HEK293 (cell line): ENCODE results near the gene MLXIPL.

Experiments
- CTCF ChIA-PET: fragments of 350-600 bp; formaldehyde crosslinking; extraction: SDS; loops from one replicate; lab custom pipeline; 2021; ENCODE audit warnings: antibody characterized with exemption; lab: Yijun Ruan, JAX
- POLR2A ChIA-PET: fragments of 300-600 bp; formaldehyde crosslinking; extraction: SDS; loops from one replicate; lab custom pipeline; 2020; ENCODE audit warnings: antibody characterized with exemption, inconsistent platforms; lab: Yijun Ruan, JAX
- H3K27ac ChIP-seq: fragments of 200-500 bp; sonication (Bioruptor generic); 2 replicates; pipeline ENCODE4 v1.5.1; 2014; ENCODE audit warnings: low read depth, low read length, control low read depth, inconsistent platforms; ENCODE audit errors: extremely low read depth
- H3K36me3 ChIP-seq, 2 experiments: fragments of 200-500 bp in 1 of 2; sonication (Bioruptor generic) in 1 of 2; 1 replicate in 1 of 2; 2 replicates in 1 of 2; pipeline ENCODE4 v1.5.1; 2014 to 2017; ENCODE audit warnings: inconsistent platforms in 2 of 2, low read length in 2 of 2; ENCODE audit not compliant: control insufficient read depth in 2 of 2, insufficient read depth in 1 of 2
- H3K4me1 ChIP-seq: fragments of 200-500 bp; sonication (Bioruptor generic); 2 replicates; pipeline ENCODE4 v1.5.1; 2014; ENCODE audit warnings: mild to moderate bottlenecking, low read length, inconsistent platforms; ENCODE audit not compliant: control insufficient read depth, insufficient read depth
- H3K4me3 ChIP-seq: 2 replicates; pipeline ENCODE4 v1.5.1; 2011; ENCODE audit warnings: low read depth, mild to moderate bottlenecking, control low read depth, low read length, moderate library complexity
- H3K9me3 ChIP-seq: fragments of 200-500 bp; sonication (Bioruptor generic); 2 replicates; pipeline ENCODE4 v1.5.1; 2014; ENCODE audit warnings: low read depth, low read length, inconsistent platforms; ENCODE audit not compliant: control insufficient read depth, insufficient read depth
- GLIS1 ChIP-seq: fragments of 450-650 bp; formaldehyde crosslinking; IDR thresholded peaks from 2 replicates; pipeline ENCODE4 v1.5.1; 2016; ENCODE audit warnings: missing biosample characterization, missing genetic modification characterization
- ZBTB1 ChIP-seq: fragments of 450-650 bp; formaldehyde crosslinking; IDR thresholded peaks from 2 replicates; pipeline ENCODE4 v1.5.1; 2016; ENCODE audit warnings: missing biosample characterization, missing genetic modification characterization
- ZBTB21 ChIP-seq: fragments of 450-650 bp; formaldehyde crosslinking; IDR thresholded peaks from 2 replicates; pipeline ENCODE4 v1.5.1; 2017; ENCODE audit warnings: missing biosample characterization, missing genetic modification characterization
- ZBTB8A ChIP-seq: fragments of 450-650 bp; formaldehyde crosslinking; IDR thresholded peaks from 2 replicates; pipeline ENCODE4 v1.5.1; 2016; ENCODE audit warnings: missing biosample characterization, missing genetic modification characterization
- ZNF169 ChIP-seq: fragments of 450-650 bp; formaldehyde crosslinking; IDR thresholded peaks from 2 replicates; pipeline ENCODE4 v1.5.1; 2016; ENCODE audit warnings: missing biosample characterization, missing genetic modification characterization
- ZNF184 ChIP-seq: fragments of 450-650 bp; IDR thresholded peaks from 2 replicates; pipeline ENCODE4 v1.5.1; 2018; ENCODE audit warnings: missing biosample characterization, mild to moderate bottlenecking, missing genetic modification characterization
- ZNF239 ChIP-seq: fragments of 450-650 bp; formaldehyde crosslinking; IDR thresholded peaks from 2 replicates; pipeline ENCODE4 v1.5.1; 2016; ENCODE audit warnings: missing biosample characterization, missing genetic modification characterization
- ZNF626 ChIP-seq: fragments of 450-650 bp; sonication (Bioruptor Pico); formaldehyde crosslinking; IDR thresholded peaks from 2 replicates; pipeline ENCODE4 v1.5.1; 2018; ENCODE audit warnings: missing biosample characterization, missing genetic modification characterization, inconsistent platforms
- ZSCAN4 ChIP-seq: fragments of 450-650 bp; formaldehyde crosslinking; IDR thresholded peaks from 2 replicates; pipeline ENCODE4 v1.5.1; 2017; ENCODE audit warnings: missing biosample characterization, missing genetic modification characterization
- TF ChIP-seq, protein P1 (sequence below): fragments of 450-650 bp; formaldehyde crosslinking; IDR thresholded peaks from 2 replicates; pipeline ENCODE4 v1.5.1; 2016; ENCODE audit warnings: missing biosample characterization, missing genetic modification characterization, borderline replicate concordance
- TF ChIP-seq, protein P2 (sequence below): fragments of 450-650 bp; formaldehyde crosslinking; IDR thresholded peaks from 2 replicates; pipeline ENCODE4 v1.5.1; 2016; ENCODE audit warnings: missing biosample characterization, missing genetic modification characterization
- TF ChIP-seq, protein P3 (sequence below): fragments of 450-650 bp; formaldehyde crosslinking; IDR thresholded peaks from 2 replicates; pipeline ENCODE4 v1.5.1; 2016; ENCODE audit warnings: missing biosample characterization, missing genetic modification characterization

MLXIPL gene

DNA sequence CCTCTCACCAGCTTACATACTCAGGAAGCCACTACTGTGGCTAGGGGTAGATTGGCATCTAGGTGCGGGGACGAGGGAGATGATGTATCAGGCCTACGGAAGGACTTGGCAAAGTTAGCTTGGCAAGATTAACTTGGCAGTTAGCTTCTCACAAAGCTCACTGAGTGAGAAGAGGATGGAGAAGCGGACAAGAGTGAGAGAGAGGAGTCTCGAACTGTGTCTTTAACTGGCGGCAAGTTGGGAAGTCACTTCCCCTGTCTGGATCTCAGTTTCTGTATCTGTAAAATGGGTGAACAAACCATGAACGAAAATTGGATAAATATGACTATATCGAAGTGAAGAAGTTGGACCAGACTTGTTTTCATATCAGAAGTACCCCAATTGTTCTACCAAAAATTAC, 9.5 kb upstream of the MLXIPL start:
- ChIA-PET CTCF (interaction anchor here (0.6 kb wide), 1 partner anchor 27 kb away, joined by 3 read pairs; no protein-coding TSS in a partner anchor), POLR2A (no interaction called here)
- H3K4me1 ChIP-seq, result 0 out of 2 replicates have a peak, but pooled peaks cover 2% of the 10 kb centered on the region
- no peaks in the 10 kb centered on the region for H3K36me3 ChIP-seq
- TF ChIP-seq ZNF626, result no peak
- TF ChIP-seq, protein P1, sequence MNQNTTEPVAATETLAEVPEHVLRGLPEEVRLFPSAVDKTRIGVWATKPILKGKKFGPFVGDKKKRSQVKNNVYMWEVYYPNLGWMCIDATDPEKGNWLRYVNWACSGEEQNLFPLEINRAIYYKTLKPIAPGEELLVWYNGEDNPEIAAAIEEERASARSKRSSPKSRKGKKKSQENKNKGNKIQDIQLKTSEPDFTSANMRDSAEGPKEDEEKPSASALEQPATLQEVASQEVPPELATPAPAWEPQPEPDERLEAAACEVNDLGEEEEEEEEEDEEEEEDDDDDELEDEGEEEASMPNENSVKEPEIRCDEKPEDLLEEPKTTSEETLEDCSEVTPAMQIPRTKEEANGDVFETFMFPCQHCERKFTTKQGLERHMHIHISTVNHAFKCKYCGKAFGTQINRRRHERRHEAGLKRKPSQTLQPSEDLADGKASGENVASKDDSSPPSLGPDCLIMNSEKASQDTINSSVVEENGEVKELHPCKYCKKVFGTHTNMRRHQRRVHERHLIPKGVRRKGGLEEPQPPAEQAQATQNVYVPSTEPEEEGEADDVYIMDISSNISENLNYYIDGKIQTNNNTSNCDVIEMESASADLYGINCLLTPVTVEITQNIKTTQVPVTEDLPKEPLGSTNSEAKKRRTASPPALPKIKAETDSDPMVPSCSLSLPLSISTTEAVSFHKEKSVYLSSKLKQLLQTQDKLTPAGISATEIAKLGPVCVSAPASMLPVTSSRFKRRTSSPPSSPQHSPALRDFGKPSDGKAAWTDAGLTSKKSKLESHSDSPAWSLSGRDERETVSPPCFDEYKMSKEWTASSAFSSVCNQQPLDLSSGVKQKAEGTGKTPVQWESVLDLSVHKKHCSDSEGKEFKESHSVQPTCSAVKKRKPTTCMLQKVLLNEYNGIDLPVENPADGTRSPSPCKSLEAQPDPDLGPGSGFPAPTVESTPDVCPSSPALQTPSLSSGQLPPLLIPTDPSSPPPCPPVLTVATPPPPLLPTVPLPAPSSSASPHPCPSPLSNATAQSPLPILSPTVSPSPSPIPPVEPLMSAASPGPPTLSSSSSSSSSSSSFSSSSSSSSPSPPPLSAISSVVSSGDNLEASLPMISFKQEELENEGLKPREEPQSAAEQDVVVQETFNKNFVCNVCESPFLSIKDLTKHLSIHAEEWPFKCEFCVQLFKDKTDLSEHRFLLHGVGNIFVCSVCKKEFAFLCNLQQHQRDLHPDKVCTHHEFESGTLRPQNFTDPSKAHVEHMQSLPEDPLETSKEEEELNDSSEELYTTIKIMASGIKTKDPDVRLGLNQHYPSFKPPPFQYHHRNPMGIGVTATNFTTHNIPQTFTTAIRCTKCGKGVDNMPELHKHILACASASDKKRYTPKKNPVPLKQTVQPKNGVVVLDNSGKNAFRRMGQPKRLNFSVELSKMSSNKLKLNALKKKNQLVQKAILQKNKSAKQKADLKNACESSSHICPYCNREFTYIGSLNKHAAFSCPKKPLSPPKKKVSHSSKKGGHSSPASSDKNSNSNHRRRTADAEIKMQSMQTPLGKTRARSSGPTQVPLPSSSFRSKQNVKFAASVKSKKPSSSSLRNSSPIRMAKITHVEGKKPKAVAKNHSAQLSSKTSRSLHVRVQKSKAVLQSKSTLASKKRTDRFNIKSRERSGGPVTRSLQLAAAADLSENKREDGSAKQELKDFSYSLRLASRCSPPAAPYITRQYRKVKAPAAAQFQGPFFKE, result no peak
- no peak for TF ChIP-seq ZSCAN4
- TF ChIP-seq, protein P2, sequence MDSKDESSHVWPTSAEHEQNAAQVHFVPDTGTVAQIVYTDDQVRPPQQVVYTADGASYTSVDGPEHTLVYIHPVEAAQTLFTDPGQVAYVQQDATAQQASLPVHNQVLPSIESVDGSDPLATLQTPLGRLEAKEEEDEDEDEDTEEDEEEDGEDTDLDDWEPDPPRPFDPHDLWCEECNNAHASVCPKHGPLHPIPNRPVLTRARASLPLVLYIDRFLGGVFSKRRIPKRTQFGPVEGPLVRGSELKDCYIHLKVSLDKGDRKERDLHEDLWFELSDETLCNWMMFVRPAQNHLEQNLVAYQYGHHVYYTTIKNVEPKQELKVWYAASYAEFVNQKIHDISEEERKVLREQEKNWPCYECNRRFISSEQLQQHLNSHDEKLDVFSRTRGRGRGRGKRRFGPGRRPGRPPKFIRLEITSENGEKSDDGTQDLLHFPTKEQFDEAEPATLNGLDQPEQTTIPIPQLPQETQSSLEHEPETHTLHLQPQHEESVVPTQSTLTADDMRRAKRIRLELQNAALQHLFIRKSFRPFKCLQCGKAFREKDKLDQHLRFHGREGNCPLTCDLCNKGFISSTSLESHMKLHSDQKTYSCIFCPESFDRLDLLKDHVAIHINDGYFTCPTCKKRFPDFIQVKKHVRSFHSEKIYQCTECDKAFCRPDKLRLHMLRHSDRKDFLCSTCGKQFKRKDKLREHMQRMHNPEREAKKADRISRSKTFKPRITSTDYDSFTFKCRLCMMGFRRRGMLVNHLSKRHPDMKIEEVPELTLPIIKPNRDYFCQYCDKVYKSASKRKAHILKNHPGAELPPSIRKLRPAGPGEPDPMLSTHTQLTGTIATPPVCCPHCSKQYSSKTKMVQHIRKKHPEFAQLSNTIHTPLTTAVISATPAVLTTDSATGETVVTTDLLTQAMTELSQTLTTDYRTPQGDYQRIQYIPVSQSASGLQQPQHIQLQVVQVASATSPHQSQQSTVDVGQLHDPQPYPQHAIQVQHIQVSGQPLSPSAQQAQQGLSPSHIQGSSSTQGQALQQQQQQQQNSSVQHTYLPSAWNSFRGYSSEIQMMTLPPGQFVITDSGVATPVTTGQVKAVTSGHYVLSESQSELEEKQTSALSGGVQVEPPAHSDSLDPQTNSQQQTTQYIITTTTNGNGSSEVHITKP (tag by site-specific recombination), result no peak
- no peak for TF ChIP-seq ZBTB21 (tag by site-specific recombination)
- no peak for TF ChIP-seq ZNF239 (tag by site-specific recombination)
- no peak for TF ChIP-seq ZBTB8A (tag by site-specific recombination)
- TF ChIP-seq GLIS1, result no peak
- no peak for TF ChIP-seq ZNF169 (tag by site-specific recombination)
- TF ChIP-seq, protein P3, sequence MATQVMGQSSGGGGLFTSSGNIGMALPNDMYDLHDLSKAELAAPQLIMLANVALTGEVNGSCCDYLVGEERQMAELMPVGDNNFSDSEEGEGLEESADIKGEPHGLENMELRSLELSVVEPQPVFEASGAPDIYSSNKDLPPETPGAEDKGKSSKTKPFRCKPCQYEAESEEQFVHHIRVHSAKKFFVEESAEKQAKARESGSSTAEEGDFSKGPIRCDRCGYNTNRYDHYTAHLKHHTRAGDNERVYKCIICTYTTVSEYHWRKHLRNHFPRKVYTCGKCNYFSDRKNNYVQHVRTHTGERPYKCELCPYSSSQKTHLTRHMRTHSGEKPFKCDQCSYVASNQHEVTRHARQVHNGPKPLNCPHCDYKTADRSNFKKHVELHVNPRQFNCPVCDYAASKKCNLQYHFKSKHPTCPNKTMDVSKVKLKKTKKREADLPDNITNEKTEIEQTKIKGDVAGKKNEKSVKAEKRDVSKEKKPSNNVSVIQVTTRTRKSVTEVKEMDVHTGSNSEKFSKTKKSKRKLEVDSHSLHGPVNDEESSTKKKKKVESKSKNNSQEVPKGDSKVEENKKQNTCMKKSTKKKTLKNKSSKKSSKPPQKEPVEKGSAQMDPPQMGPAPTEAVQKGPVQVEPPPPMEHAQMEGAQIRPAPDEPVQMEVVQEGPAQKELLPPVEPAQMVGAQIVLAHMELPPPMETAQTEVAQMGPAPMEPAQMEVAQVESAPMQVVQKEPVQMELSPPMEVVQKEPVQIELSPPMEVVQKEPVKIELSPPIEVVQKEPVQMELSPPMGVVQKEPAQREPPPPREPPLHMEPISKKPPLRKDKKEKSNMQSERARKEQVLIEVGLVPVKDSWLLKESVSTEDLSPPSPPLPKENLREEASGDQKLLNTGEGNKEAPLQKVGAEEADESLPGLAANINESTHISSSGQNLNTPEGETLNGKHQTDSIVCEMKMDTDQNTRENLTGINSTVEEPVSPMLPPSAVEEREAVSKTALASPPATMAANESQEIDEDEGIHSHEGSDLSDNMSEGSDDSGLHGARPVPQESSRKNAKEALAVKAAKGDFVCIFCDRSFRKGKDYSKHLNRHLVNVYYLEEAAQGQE (tag by site-specific recombination), result no peak
- TF ChIP-seq ZBTB1 (tag by site-specific recombination), result no peak
- TF ChIP-seq ZNF184, result no peak
- H3K4me3 ChIP-seq, result no peak overlapping the region
- no peak overlapping the region for H3K27ac ChIP-seq
- H3K9me3 ChIP-seq, result no peaks in the 10 kb centered on the region
